HEK293 (cell line): Measurements from ENCODE around the gene IFT122.

ENCODE experiments used
- CTCF ChIA-PET: fragments of 350-600 bp; formaldehyde crosslinking; extraction: SDS; loops from one replicate; lab custom pipeline; 2021; ENCODE audit warnings: antibody characterized with exemption; lab: Yijun Ruan, JAX
- POLR2A ChIA-PET: fragments of 300-600 bp; formaldehyde crosslinking; extraction: SDS; loops from one replicate; lab custom pipeline; 2020; ENCODE audit warnings: antibody characterized with exemption, inconsistent platforms; lab: Yijun Ruan, JAX
- H3K27ac ChIP-seq: fragments of 200-500 bp; sonication (Bioruptor generic); 2 replicates; pipeline ENCODE4 v1.5.1; 2014; ENCODE audit warnings: low read depth, low read length, control low read depth, inconsistent platforms; ENCODE audit errors: extremely low read depth
- H3K36me3 ChIP-seq, 2 experiments: fragments of 200-500 bp in 1 of 2; sonication (Bioruptor generic) in 1 of 2; 1 replicate in 1 of 2; 2 replicates in 1 of 2; pipeline ENCODE4 v1.5.1; 2014 to 2017; ENCODE audit warnings: inconsistent platforms in 2 of 2, low read length in 2 of 2; ENCODE audit not compliant: control insufficient read depth in 2 of 2, insufficient read depth in 1 of 2
- H3K4me1 ChIP-seq: fragments of 200-500 bp; sonication (Bioruptor generic); 2 replicates; pipeline ENCODE4 v1.5.1; 2014; ENCODE audit warnings: mild to moderate bottlenecking, low read length, inconsistent platforms; ENCODE audit not compliant: control insufficient read depth, insufficient read depth
- H3K4me3 ChIP-seq: 2 replicates; pipeline ENCODE4 v1.5.1; 2011; ENCODE audit warnings: low read depth, mild to moderate bottlenecking, control low read depth, low read length, moderate library complexity
- H3K9me3 ChIP-seq: fragments of 200-500 bp; sonication (Bioruptor generic); 2 replicates; pipeline ENCODE4 v1.5.1; 2014; ENCODE audit warnings: low read depth, low read length, inconsistent platforms; ENCODE audit not compliant: control insufficient read depth, insufficient read depth
- KLF16 ChIP-seq: fragments of 450-650 bp; formaldehyde crosslinking; IDR thresholded peaks from 2 replicates; pipeline ENCODE4 v1.5.1; 2017; ENCODE audit warnings: missing biosample characterization, missing genetic modification characterization
- MYNN ChIP-seq: fragments of 450-650 bp; formaldehyde crosslinking; IDR thresholded peaks from 2 replicates; pipeline ENCODE4 v1.5.1; 2016; ENCODE audit warnings: missing biosample characterization, missing genetic modification characterization, borderline replicate concordance
- OVOL3 ChIP-seq: fragments of 450-650 bp; formaldehyde crosslinking; IDR thresholded peaks from 2 replicates; pipeline ENCODE4 v1.5.1; 2016; ENCODE audit warnings: missing biosample characterization, missing genetic modification characterization
- SALL2 ChIP-seq: fragments of 450-650 bp; formaldehyde crosslinking; IDR thresholded peaks from 2 replicates; pipeline ENCODE4 v1.5.0; 2017; ENCODE audit warnings: missing biosample characterization, mild to moderate bottlenecking, missing genetic modification characterization, borderline replicate concordance
- SP2 ChIP-seq: fragments of 450-650 bp; formaldehyde crosslinking; IDR thresholded peaks from 2 replicates; pipeline ENCODE4 v1.5.1; 2016; ENCODE audit warnings: missing biosample characterization, missing genetic modification characterization
- SP7 ChIP-seq: fragments of 450-650 bp; formaldehyde crosslinking; IDR thresholded peaks from 2 replicates; pipeline ENCODE4 v1.5.1; 2016; ENCODE audit warnings: missing biosample characterization, missing genetic modification characterization
- ZBTB1 ChIP-seq: fragments of 450-650 bp; formaldehyde crosslinking; IDR thresholded peaks from 2 replicates; pipeline ENCODE4 v1.5.1; 2016; ENCODE audit warnings: missing biosample characterization, missing genetic modification characterization
- ZBTB8A ChIP-seq: fragments of 450-650 bp; formaldehyde crosslinking; IDR thresholded peaks from 2 replicates; pipeline ENCODE4 v1.5.1; 2016; ENCODE audit warnings: missing biosample characterization, missing genetic modification characterization
- ZFP3 ChIP-seq: fragments of 450-650 bp; formaldehyde crosslinking; IDR thresholded peaks from 2 replicates; pipeline ENCODE4 v1.5.1; 2016; ENCODE audit warnings: low read depth, missing biosample characterization, missing genetic modification characterization
- ZNF112 ChIP-seq: fragments of 450-650 bp; formaldehyde crosslinking; IDR thresholded peaks from 2 replicates; pipeline ENCODE4 v1.5.0; 2017; ENCODE audit warnings: missing biosample characterization, missing genetic modification characterization
- ZNF266 ChIP-seq: fragments of 450-650 bp; formaldehyde crosslinking; IDR thresholded peaks from 2 replicates; pipeline ENCODE4 v1.5.1; 2016; ENCODE audit warnings: missing biosample characterization, missing genetic modification characterization, low read depth
- ZNF366 ChIP-seq: fragments of 450-650 bp; formaldehyde crosslinking; conservative IDR thresholded peaks from 2 replicates; pipeline ENCODE4 v1.5.1; 2016; ENCODE audit warnings: missing biosample characterization, missing genetic modification characterization
- ZNF510 ChIP-seq: fragments of 450-650 bp; formaldehyde crosslinking; IDR thresholded peaks from 2 replicates; pipeline ENCODE4 v1.5.1; 2018; ENCODE audit warnings: mild to moderate bottlenecking, missing genetic modification characterization, missing biosample characterization; ENCODE audit not compliant: insufficient replicate concordance
- ZNF561 ChIP-seq: fragments of 450-650 bp; IDR thresholded peaks from 2 replicates; pipeline ENCODE4 v1.5.1; 2018; ENCODE audit warnings: missing biosample characterization, missing genetic modification characterization, borderline replicate concordance
- ZNF596 ChIP-seq: fragments of 450-650 bp; IDR thresholded peaks from 2 replicates; pipeline ENCODE4 v1.5.0; 2018; ENCODE audit warnings: missing biosample characterization, mild to moderate bottlenecking, missing genetic modification characterization, moderate library complexity
- ZSCAN30 ChIP-seq: fragments of 450-650 bp; IDR thresholded peaks from 2 replicates; pipeline ENCODE4 v1.5.1; 2018; ENCODE audit warnings: missing biosample characterization, mild to moderate bottlenecking, missing genetic modification characterization, moderate library complexity
- TF ChIP-seq, protein P1 (sequence below): fragments of 450-650 bp; formaldehyde crosslinking; IDR thresholded peaks from 2 replicates; pipeline ENCODE4 v1.5.1; 2017; ENCODE audit warnings: missing biosample characterization, missing genetic modification characterization
- TF ChIP-seq, protein P2 (sequence below): fragments of 450-650 bp; formaldehyde crosslinking; IDR thresholded peaks from 2 replicates; pipeline ENCODE4 v1.5.1; 2016; ENCODE audit warnings: missing biosample characterization, missing genetic modification characterization
- TF ChIP-seq, protein P3 (sequence below): fragments of 450-650 bp; formaldehyde crosslinking; IDR thresholded peaks from 2 replicates; pipeline ENCODE4 v1.5.1; 2016; ENCODE audit warnings: missing biosample characterization, missing genetic modification characterization, borderline replicate concordance
- TF ChIP-seq, protein P4 (sequence below): fragments of 450-650 bp; formaldehyde crosslinking; IDR thresholded peaks from 2 replicates; pipeline ENCODE4 v1.5.1; 2017; ENCODE audit warnings: missing biosample characterization, missing genetic modification characterization

IFT122 gene

DNA sequence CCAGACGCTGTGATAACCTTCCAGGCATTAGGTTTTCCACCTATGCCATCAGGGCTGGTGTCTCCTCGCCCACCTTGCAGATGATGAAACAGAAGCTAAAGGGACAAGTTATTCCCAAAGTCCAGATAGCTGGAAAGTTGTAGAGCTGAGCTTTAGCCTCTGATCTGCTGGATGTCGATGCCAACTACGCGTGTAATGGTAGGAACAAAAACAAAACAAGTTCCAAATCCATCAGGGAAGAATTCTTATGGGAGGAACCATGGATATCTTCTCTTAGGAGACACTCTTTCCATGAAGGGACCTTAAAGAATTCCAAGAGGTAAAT is 60.3 kb downstream of the IFT122 start:
- POLR2A ChIA-PET, result no interaction called here
- no peak for TF ChIP-seq ZNF366
- no peak for TF ChIP-seq KLF16 (tag by site-specific recombination)
- no peak for TF ChIP-seq ZNF596 (tag by site-specific recombination)
- TF ChIP-seq ZBTB8A (tag by site-specific recombination), result no peak
- TF ChIP-seq ZFP3, result no peak
- TF ChIP-seq MYNN, result no peak
- no peak for TF ChIP-seq ZSCAN30 (tag by site-specific recombination)
- Histone ChIP-seq H3K9me3 (no peaks in the 10 kb centered on the region), H3K36me3 (peaks cover 0 to 39% of the 10 kb centered on the region in 2 experiments; a peak in 1 of 3 replicates), H3K4me3 (no peak overlapping the region), H3K4me1 (no peaks in the 10 kb centered on the region), H3K27ac (no peak overlapping the region)
- CTCF ChIA-PET, result interaction anchor here (0.7 kb wide), 1 partner anchor 606 kb away, joined by 3 read pairs; no protein-coding TSS in a partner anchor

DNA sequence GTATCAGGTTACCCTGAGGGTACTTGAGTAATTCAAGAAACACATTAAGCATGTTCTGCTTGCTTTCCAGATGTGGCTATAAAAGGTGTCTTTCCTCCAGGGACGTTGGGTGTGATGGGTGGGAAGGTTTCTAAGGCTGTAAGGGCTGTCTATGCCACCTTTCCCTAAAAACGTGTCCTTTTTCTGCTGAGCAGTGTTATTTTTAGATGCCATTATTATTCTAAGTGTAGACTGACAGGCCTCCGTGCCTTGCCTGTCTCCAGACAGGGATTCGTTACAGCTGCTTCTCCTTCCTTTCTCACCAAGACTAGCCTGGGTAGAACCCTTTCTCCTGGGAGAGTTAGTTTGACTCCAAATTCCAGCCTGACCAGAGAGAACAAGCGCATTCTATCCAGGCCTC is 61.6 kb downstream of the IFT122 start:
- peaks cover 0 to 43% of the 10 kb centered on the region in 2 experiments; a peak in 1 of 3 replicates for H3K36me3 ChIP-seq
- no peaks in the 10 kb centered on the region for H3K4me1 ChIP-seq
- no peaks in the 10 kb centered on the region for H3K9me3 ChIP-seq
- TF ChIP-seq SP7 (tag by site-specific recombination) (no peak), ZNF112 (tag by site-specific recombination) (no peak), ZNF266 (tag by site-specific recombination) (no peak)
- TF ChIP-seq, protein P1, sequence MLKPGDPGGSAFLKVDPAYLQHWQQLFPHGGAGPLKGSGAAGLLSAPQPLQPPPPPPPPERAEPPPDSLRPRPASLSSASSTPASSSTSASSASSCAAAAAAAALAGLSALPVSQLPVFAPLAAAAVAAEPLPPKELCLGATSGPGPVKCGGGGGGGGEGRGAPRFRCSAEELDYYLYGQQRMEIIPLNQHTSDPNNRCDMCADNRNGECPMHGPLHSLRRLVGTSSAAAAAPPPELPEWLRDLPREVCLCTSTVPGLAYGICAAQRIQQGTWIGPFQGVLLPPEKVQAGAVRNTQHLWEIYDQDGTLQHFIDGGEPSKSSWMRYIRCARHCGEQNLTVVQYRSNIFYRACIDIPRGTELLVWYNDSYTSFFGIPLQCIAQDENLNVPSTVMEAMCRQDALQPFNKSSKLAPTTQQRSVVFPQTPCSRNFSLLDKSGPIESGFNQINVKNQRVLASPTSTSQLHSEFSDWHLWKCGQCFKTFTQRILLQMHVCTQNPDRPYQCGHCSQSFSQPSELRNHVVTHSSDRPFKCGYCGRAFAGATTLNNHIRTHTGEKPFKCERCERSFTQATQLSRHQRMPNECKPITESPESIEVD (tag by site-specific recombination), result no peak
- TF ChIP-seq, protein P2, sequence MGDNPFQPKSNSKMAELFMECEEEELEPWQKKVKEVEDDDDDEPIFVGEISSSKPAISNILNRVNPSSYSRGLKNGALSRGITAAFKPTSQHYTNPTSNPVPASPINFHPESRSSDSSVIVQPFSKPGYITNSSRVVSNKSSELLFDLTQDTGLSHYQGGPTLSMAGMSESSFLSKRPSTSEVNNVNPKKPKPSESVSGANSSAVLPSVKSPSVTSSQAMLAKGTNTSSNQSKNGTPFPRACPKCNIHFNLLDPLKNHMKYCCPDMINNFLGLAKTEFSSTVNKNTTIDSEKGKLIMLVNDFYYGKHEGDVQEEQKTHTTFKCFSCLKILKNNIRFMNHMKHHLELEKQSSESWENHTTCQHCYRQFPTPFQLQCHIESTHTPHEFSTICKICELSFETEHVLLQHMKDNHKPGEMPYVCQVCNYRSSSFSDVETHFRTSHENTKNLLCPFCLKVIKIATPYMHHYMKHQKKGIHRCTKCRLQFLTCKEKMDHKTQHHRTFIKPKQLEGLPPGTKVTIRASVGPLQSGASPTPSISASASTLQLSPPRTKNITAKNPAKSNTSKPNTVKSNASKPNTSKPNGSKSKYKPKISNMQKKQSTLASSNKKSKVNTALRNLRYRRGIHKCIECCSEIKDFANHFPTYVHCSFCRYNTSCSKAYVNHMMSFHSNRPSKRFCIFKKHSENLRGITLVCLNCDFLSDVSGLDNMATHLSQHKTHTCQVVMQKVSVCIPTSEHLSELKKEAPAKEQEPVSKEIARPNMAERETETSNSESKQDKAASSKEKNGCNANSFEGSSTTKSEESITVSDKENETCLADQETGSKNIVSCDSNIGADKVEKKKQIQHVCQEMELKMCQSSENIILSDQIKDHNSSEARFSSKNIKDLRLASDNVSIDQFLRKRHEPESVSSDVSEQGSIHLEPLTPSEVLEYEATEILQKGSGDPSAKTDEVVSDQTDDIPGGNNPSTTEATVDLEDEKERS (tag by site-specific recombination), result no peak
- no peak overlapping the region for H3K4me3 ChIP-seq
- ChIA-PET CTCF (interaction anchor here (0.7 to 1.5 kb wide), 2 partner anchors 53 to 118 kb away, joined by 3 read pairs; no protein-coding TSS in a partner anchor), POLR2A (no interaction called here)
- H3K27ac ChIP-seq, result no peak overlapping the region

DNA sequence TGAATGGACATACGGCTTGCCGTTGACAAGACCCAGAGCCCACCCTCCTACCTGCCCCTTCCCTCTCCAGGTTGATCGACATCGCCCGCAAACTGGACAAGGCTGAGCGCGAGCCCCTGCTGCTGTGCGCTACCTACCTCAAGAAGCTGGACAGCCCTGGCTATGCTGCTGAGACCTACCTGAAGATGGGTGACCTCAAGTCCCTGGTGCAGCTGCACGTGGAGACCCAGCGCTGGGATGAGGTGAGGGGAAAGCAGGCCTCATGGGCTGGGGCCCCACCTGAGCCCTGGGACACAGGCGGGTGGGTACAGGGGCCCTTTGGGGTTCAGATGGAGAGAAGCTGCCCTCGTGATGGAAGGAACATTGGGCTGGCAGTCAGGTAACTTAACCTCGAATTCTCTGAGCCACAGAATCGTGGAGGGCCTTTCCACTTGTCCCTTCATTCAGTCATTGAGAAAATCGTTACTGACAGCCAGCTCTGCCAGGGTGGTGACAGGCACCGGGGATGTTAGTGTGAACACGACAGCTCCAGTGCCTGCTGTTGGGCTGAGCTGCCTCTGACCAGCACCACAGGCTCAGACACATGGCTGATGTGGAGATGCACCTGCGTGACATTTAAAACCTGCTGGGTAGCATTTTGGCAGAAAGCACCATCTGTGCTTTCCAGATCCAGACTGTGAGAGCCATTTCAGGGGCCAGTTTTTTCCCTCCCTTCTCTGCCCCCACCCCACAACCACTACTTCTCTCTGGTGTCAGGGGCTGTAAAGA is 62.8 kb downstream of the IFT122 start:
- CTCF ChIA-PET, result interaction anchor here (0.6 to 1.5 kb wide), 3 partner anchors 13 to 119 kb away, joined by 3 read pairs; no protein-coding TSS in a partner anchor
- POLR2A ChIA-PET, result no interaction called here
- H3K4me1 ChIP-seq, result no peaks in the 10 kb centered on the region
- peaks cover 0 to 55% of the 10 kb centered on the region in 2 experiments; a peak in 1 of 3 replicates for H3K36me3 ChIP-seq
- no peaks in the 10 kb centered on the region for H3K9me3 ChIP-seq
- H3K4me3 ChIP-seq, result no peak overlapping the region
- H3K27ac ChIP-seq, result no peak overlapping the region
- TF ChIP-seq ZBTB1 (tag by site-specific recombination) (no peak), OVOL3 (tag by site-specific recombination) (no peak), SP2 (tag by site-specific recombination) (no peak), ZNF561 (tag by site-specific recombination) (no peak), ZNF510 (no peak), SALL2 (tag by site-specific recombination) (no peak), ZNF596 (tag by site-specific recombination) (no peak)
- TF ChIP-seq, protein P2 (tag by site-specific recombination), result no peak
- TF ChIP-seq, protein P3, sequence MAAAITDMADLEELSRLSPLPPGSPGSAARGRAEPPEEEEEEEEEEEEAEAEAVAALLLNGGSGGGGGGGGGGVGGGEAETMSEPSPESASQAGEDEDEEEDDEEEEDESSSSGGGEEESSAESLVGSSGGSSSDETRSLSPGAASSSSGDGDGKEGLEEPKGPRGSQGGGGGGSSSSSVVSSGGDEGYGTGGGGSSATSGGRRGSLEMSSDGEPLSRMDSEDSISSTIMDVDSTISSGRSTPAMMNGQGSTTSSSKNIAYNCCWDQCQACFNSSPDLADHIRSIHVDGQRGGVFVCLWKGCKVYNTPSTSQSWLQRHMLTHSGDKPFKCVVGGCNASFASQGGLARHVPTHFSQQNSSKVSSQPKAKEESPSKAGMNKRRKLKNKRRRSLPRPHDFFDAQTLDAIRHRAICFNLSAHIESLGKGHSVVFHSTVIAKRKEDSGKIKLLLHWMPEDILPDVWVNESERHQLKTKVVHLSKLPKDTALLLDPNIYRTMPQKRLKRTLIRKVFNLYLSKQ (tag by site-specific recombination), result no peak
- TF ChIP-seq, protein P4, sequence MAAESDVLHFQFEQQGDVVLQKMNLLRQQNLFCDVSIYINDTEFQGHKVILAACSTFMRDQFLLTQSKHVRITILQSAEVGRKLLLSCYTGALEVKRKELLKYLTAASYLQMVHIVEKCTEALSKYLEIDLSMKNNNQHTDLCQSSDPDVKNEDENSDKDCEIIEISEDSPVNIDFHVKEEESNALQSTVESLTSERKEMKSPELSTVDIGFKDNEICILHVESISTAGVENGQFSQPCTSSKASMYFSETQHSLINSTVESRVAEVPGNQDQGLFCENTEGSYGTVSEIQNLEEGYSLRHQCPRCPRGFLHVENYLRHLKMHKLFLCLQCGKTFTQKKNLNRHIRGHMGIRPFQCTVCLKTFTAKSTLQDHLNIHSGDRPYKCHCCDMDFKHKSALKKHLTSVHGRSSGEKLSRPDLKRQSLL (tag by site-specific recombination), result no peak
